Body of pancreas (tissue), 4 donors: ENCODE results near the gene ACACA.

ENCODE experiments used
- CTCF ChIP-seq, 7 experiments: fragments of 450-650 bp in 4 of 7; fragments of 200-600 bp in 3 of 7; sonication (generic) in 3 of 7; IDR thresholded peaks; one replicate each; pipeline ENCODE4 v1.5.1; 2016 to 2019; ENCODE audit warnings: antibody characterized with exemption in 7 of 7
- POLR2A ChIP-seq, 3 donors: fragments of 450-650 bp; IDR thresholded peaks; one replicate each; pipeline ENCODE4 v1.6.1; 2016; ENCODE audit warnings: antibody characterized with exemption in 3 of 3, mild to moderate bottlenecking in 2 of 3

DNA sequence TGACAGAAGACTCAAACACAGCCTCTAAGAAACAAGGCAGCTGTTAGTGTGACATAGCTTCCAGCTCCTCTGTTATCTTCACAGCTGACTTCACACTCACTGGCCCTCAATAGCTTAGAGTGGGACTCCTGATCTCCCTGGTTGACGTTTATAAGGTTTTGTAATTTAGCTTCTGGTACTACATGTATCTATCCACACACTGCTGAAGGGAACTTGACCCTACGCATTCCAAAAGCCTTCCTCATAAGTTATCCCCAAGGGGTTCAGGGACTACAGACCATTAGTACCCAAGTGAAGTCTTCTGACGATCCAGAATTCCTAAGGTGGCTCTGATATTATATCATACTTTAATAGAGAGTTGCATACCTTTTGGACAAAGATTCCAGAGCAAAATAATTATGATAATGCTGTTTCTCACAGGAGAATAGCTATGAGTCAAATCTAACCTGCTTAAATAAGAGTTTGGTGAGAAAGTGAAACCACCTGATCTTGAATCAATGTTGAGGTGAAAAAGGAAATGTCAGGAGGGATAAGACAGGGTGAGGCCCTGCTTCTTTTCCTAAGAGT is 14.5 kb downstream of the ACACA start:
- no peak for TF ChIP-seq POLR2A (IDR thresholded peaks at IDR 0.05)
- no peak for TF ChIP-seq CTCF (IDR thresholded peaks at IDR 0.05)
